ENCODE measurements around the gene CALHM4. TPM values are rescaled to one million over a fixed set of nuclear protein-coding genes. Genes with fewer than 3 reads are reported as not detected.

Gene CALHM4
- total and polyA plus RNA-seq, 2 donors (not counting 1 experiment from before 2014, with no cell fraction given): not detected

DNA sequence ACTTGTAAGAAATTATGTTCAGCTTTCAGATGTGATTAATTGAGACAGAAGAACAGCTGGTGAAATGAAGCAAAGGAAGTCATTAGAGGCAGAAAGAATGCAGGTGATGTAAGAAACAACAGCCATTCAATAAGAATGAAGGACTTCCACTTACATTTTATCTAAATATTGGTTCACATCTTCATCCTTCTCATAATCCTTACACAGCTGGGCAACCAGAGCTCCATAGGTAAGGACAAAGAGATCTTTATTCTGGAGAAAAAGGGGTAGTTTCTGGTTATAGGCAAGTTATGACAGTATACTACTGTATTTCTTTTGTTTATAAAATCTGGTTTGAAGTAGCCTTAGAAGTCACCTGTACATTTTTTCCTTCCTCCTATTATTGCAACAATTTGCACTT lies 10.4 kb upstream of the CALHM4 start:
- H3K79me2 ChIP-seq (ENCODE audit: control insufficient read depth, insufficient read depth, low read length): no peaks in the 10 kb centered on the region
- H2AFZ ChIP-seq (ENCODE audit: low read length): no peak overlapping the region
- H4K20me1 ChIP-seq (ENCODE audit: control insufficient read depth, extremely low read depth, insufficient read depth, low read length): no peaks in the 10 kb centered on the region
- H3K9me3 ChIP-seq (ENCODE audit: control insufficient read depth, insufficient read depth, low read depth, low read length): no peaks in the 10 kb centered on the region
- H3K9ac ChIP-seq (ENCODE audit: insufficient read depth, low read length): no peak overlapping the region
- no peak overlapping the region for H3K27ac ChIP-seq (ENCODE audit: insufficient read depth, low read length)
- H3K4me3 ChIP-seq (replicated peaks in 1 of 4; ENCODE audit: control extremely low read depth in 1 of 4, insufficient read depth in 1 of 4, low read depth in 3 of 4, low read length in 4 of 4): no peak overlapping the region
- H3K27me3 ChIP-seq (ENCODE audit: control insufficient read depth, insufficient read depth, low read length): no peaks in the 10 kb centered on the region
- no peaks in the 10 kb centered on the region for H3K4me1 ChIP-seq (ENCODE audit: control insufficient read depth, extremely low read depth, insufficient read depth, low read length)
- H3K4me2 ChIP-seq (ENCODE audit: extremely low read depth, insufficient read depth, low read length): no peak overlapping the region
- TF ChIP-seq, protein P1, sequence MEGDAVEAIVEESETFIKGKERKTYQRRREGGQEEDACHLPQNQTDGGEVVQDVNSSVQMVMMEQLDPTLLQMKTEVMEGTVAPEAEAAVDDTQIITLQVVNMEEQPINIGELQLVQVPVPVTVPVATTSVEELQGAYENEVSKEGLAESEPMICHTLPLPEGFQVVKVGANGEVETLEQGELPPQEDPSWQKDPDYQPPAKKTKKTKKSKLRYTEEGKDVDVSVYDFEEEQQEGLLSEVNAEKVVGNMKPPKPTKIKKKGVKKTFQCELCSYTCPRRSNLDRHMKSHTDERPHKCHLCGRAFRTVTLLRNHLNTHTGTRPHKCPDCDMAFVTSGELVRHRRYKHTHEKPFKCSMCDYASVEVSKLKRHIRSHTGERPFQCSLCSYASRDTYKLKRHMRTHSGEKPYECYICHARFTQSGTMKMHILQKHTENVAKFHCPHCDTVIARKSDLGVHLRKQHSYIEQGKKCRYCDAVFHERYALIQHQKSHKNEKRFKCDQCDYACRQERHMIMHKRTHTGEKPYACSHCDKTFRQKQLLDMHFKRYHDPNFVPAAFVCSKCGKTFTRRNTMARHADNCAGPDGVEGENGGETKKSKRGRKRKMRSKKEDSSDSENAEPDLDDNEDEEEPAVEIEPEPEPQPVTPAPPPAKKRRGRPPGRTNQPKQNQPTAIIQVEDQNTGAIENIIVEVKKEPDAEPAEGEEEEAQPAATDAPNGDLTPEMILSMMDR (conservative IDR thresholded peaks at IDR 0.05 in 1 of 2, IDR thresholded peaks at IDR 0.05 in 1 of 2; ENCODE audit: low read depth in 1 of 2, low read length in 2 of 2): no peak
- TF ChIP-seq EZH2 (IDR thresholded peaks at IDR 0.05; ENCODE audit: low read length, missing control alignments): no peak
- DNase-seq (ENCODE audit: low read depth in 2 of 2): peak in 1 of 2 donors; percentile 22
- no peaks in the 10 kb centered on the region for H3K36me3 ChIP-seq (ENCODE audit: control insufficient read depth, insufficient read depth, low read length)

DNA sequence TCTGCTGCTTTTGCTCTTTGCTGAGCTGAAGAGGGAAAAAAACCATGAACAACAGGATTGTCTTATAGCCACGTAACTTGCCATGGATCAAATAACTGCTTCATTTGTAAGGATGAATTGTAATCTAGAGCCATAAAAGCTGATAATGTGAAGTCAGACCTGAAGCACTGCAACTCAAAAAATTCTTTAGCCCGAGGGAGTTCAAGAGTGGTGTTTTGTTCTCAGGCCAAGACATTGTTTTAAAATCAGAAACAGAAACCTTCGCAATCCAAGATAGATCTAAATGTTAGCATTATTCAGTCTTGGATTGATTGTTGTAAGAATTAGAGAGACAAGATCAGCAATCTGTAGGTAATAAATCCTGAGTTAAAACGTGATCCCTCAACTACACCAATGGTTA lies 7.9 kb upstream of the CALHM4 start, which contains the start of gene TRAPPC3L:
Gene TRAPPC3L (minus strand): TSS at position 34 of the 400 bp plus-strand sequence. CDS start 170 bp downstream, outside the sequence.
- no peak within 1 kb of the TSS for H3K27ac ChIP-seq (ENCODE audit: insufficient read depth, low read length)
- TF ChIP-seq, protein P1 (conservative IDR thresholded peaks at IDR 0.05 in 1 of 2, IDR thresholded peaks at IDR 0.05 in 1 of 2; ENCODE audit: low read depth in 1 of 2, low read length in 2 of 2): no peak
- no peak for TF ChIP-seq EZH2 (IDR thresholded peaks at IDR 0.05; ENCODE audit: low read length, missing control alignments)
- H3K9ac ChIP-seq (ENCODE audit: insufficient read depth, low read length): no peak within 1 kb of the TSS
- H3K4me3 ChIP-seq (replicated peaks in 1 of 4; ENCODE audit: control extremely low read depth in 1 of 4, insufficient read depth in 1 of 4, low read depth in 3 of 4, low read length in 4 of 4): no peak within 1 kb of the TSS
- no peaks in the 10 kb centered on the region for H3K27me3 ChIP-seq (ENCODE audit: control insufficient read depth, insufficient read depth, low read length)
- no peaks in the 10 kb centered on the region for H3K36me3 ChIP-seq (ENCODE audit: control insufficient read depth, insufficient read depth, low read length)
- DNase-seq (ENCODE audit: low read depth in 2 of 2): no peak
- no peak within 1 kb of the TSS for H3K4me2 ChIP-seq (ENCODE audit: extremely low read depth, insufficient read depth, low read length)
- H4K20me1 ChIP-seq (ENCODE audit: control insufficient read depth, extremely low read depth, insufficient read depth, low read length): no peaks in the 10 kb centered on the region
- H3K9me3 ChIP-seq (ENCODE audit: control insufficient read depth, insufficient read depth, low read depth, low read length): no peaks in the 10 kb centered on the region
- no peaks in the 10 kb centered on the region for H3K4me1 ChIP-seq (ENCODE audit: control insufficient read depth, extremely low read depth, insufficient read depth, low read length)
- H2AFZ ChIP-seq (ENCODE audit: low read length): peak within 1 kb of the TSS; percentile 57
- H3K79me2 ChIP-seq (ENCODE audit: control insufficient read depth, insufficient read depth, low read length): no peaks in the 10 kb centered on the region

DNA sequence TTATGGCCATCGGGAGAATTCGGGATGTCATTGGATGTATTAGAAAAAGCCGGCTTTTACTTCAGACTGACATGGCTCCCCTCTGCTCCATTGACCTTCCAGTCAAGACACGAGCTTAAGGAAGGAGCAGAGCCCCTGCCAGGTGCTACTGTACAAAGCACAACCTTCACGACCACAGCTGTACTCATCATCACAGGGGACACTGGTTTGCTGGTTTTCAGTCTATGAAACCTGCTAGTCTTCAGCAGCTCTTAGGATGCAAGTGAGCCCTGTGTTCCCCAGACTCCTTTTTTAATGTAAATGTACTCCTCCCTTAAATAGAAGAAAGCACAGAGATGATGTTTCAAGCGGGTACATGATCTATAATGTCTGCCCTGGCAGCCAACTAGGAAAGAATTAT lies 6.2 kb upstream of the CALHM4 start:
- H4K20me1 ChIP-seq (ENCODE audit: control insufficient read depth, extremely low read depth, insufficient read depth, low read length): no peaks in the 10 kb centered on the region
- no peak overlapping the region for H3K27ac ChIP-seq (ENCODE audit: insufficient read depth, low read length)
- no peak overlapping the region for H2AFZ ChIP-seq (ENCODE audit: low read length)
- no peak overlapping the region for H3K4me3 ChIP-seq (replicated peaks in 1 of 4; ENCODE audit: control extremely low read depth in 1 of 4, insufficient read depth in 1 of 4, low read depth in 3 of 4, low read length in 4 of 4)
- H3K4me2 ChIP-seq (ENCODE audit: extremely low read depth, insufficient read depth, low read length): no peak overlapping the region
- no peak for DNase-seq (ENCODE audit: low read depth in 2 of 2)
- H3K4me1 ChIP-seq (ENCODE audit: control insufficient read depth, extremely low read depth, insufficient read depth, low read length): no peaks in the 10 kb centered on the region
- H3K9me3 ChIP-seq (ENCODE audit: control insufficient read depth, insufficient read depth, low read depth, low read length): no peaks in the 10 kb centered on the region
- H3K27me3 ChIP-seq (ENCODE audit: control insufficient read depth, insufficient read depth, low read length): no peaks in the 10 kb centered on the region
- TF ChIP-seq EZH2 (IDR thresholded peaks at IDR 0.05; ENCODE audit: low read length, missing control alignments): no peak
- TF ChIP-seq, protein P1 (conservative IDR thresholded peaks at IDR 0.05 in 1 of 2, IDR thresholded peaks at IDR 0.05 in 1 of 2; ENCODE audit: low read depth in 1 of 2, low read length in 2 of 2): no peak
- no peaks in the 10 kb centered on the region for H3K36me3 ChIP-seq (ENCODE audit: control insufficient read depth, insufficient read depth, low read length)
- H3K9ac ChIP-seq (ENCODE audit: insufficient read depth, low read length): no peak overlapping the region
- no peaks in the 10 kb centered on the region for H3K79me2 ChIP-seq (ENCODE audit: control insufficient read depth, insufficient read depth, low read length)

All from fibroblast of lung (primary cell).